Epidermal melanocyte (primary cell): Measurements from ENCODE around the gene ATXN7L1.
"Not testable (repeated sequence)": the region's sequence is repeated elsewhere in the genome, so short reads cannot be mapped to it uniquely, and the experiment has no call there.

Experiments used
- DNase-seq: peaks from one replicate; pipeline ENCODE4 v3.0.0; 2011; ENCODE audit warnings: low spot score; ENCODE audit not compliant: insufficient read length

Gene ATXN7L1

DNA sequence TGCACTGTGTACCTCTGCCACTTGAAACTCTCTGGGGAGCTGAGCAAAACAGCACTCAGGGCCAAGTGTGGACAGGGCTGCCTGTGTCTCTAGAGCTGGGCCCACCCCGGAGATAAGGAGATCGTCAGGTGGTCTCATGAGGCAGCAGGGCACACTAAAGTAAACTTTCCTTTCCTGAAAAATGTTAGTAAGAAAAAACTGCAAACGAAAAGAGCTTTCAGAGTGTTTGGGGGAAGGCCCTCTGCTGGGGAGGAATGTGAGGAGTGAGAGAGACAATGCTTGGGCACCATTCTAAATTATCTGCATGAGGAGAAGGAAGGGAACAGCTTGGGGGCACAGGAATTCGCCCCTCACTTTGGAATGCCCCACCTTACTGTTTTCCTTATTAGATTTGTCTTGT is 127.7 kb downstream of the ATXN7L1 start:
- no peak for DNase-seq

GRCh38 chr7:105745681-105746330 is 130.6 kb downstream of the ATXN7L1 start:
- no peak for DNase-seq

DNA sequence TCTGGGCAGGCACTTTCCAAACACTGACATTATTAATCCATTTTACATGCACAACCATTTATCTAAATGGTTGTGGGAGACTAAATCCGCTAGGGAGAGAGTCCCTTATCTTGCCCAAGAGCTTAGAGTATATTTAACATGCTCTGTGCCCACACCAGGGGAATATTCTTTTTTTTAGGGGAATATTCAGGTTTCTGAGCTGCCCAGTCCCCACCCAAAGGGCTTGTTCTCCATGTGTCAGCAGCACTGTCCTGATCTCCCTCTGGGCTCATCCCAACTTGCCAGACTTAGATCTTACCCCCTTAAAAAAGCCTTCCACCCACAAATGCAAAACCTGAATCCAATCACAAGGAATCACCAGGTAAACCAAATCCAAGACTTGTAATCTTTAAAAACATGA is 132.1 kb downstream of the ATXN7L1 start:
- no peak for DNase-seq

- no peak for DNase-seq
Measured at GRCh38 chr7:105743351-105744090, 132.9 kb downstream of the ATXN7L1 start.

- no peak for DNase-seq
Measured at GRCh38 chr7:105742787-105743186, 133.6 kb downstream of the ATXN7L1 start.

GRCh38 chr7:105741982-105742381 is 134.4 kb downstream of the ATXN7L1 start:
- no peak for DNase-seq

- DNase-seq = no peak
Measured at GRCh38 chr7:105738133-105738532, 138.3 kb downstream of the ATXN7L1 start.

DNA sequence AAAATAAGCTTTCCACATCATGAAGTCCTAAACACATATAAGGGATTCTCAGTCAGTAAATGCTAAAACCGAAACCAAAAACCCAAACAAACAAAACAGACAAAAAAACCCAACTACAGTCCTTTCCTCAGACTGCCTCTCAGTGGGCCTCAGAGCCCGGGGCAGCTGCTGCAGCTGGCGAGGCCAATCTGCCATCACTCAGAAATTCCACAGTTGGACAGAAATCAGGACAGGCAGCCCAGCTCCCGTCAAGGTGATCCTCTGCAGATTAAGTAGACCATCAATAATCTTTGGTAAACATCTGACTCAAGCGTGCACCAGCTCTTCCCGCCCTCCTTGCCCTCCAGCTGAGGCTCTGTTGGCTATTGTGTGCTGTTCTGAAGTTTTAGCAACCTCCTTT is 142.2 kb downstream of the ATXN7L1 start:
- no peak for DNase-seq

GRCh38 chr7:105731042-105731441 is 145.4 kb downstream of the ATXN7L1 start:
- no peak for DNase-seq

DNA sequence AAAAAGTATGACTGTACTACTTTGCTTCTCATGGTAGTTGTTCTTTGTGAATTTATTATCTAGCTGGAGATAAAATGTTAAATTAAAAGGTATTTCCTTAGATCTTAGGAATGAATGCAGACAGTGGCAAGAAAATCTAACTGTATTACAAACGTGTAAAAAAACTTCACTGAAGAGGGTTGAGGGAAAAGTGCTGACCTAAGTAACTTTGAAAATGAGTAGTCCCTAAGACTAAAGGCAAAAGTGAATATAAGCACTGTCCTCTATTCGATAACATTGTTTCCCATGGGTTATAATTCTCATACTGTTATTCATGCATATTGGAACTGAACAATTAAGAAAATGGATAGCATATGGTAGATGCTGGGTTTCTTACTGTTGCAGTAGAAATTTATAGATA is 148.4 kb downstream of the ATXN7L1 start:
- DNase-seq = no peak

- DNase-seq = no peak
Measured at GRCh38 chr7:105724688-105725087, 151.7 kb downstream of the ATXN7L1 start.

GRCh38 chr7:105723572-105723971 is 152.8 kb downstream of the ATXN7L1 start:
- DNase-seq = no peak

DNA sequence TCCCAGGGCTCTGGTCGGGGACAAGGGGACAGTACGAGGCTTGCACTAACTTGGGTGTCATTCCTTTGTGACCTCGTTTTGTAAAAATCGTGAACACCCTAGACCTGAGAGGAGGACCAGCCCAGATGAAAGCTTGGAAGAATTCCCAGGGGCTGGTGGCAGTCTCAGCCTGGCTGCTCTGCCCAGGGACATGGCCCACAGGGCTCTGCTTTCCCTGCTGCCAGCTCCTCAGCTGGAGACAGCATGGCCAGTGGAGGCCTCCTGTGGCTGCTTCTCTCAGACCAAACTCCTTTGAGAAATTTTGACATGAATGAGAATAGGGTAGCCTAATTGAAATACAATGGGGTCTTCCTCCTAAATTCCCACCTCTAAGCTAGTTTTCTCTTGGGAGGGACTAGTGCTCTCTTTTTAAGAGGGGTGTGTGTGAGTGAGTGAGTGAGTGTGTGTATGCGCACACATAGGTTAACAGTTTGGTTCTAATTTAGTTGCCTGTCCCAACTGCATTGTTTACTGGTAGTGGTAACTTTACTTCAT is 154.8 kb downstream of the ATXN7L1 start:
- no peak for DNase-seq

- DNase-seq = no peak
Measured at GRCh38 chr7:105719919-105720318, 156.5 kb downstream of the ATXN7L1 start.

DNA sequence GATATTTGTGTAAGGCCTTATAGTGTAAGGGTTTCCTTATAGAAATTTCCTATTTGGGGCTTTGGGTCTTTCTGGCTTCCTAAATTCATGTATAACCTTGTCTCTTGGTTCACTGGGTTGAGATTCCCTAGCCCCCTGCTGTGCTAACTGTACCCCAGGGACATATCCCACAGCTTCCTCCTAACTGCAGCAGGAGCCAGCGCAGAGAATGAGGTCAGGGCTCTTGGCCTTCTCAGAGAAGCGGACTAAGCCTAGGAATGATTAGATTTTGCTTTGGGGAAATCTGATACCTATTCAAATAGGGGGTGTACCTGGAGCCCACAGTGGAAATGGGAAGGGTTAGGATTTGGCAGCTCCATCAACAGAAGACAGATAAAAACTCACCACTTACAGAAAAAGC is 157.0 kb downstream of the ATXN7L1 start:
- DNase-seq = no peak

DNA sequence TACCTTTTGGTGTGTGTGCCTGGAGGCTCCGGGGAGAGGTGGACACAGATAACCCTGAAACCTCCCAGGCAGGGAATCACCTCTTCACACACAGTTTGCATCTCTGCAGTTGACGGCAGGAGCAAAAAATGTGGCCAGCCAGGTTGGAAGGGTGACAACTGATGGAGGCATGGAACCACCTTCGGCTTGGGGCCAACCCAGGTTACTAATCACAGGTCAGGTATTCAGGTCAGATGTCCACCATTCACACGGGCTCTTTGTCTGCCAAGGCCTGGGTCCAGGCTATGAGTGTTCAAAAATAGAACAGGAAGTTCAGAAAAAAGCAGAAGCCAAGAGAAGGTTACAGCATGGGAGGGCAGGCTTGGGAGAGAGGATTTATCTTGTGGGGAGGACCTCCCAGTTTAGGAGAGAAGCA is 157.9 kb downstream of the ATXN7L1 start:
- DNase-seq = no peak

GRCh38 chr7:105715528-105715927 is 160.9 kb downstream of the ATXN7L1 start:
- no peak for DNase-seq

DNA sequence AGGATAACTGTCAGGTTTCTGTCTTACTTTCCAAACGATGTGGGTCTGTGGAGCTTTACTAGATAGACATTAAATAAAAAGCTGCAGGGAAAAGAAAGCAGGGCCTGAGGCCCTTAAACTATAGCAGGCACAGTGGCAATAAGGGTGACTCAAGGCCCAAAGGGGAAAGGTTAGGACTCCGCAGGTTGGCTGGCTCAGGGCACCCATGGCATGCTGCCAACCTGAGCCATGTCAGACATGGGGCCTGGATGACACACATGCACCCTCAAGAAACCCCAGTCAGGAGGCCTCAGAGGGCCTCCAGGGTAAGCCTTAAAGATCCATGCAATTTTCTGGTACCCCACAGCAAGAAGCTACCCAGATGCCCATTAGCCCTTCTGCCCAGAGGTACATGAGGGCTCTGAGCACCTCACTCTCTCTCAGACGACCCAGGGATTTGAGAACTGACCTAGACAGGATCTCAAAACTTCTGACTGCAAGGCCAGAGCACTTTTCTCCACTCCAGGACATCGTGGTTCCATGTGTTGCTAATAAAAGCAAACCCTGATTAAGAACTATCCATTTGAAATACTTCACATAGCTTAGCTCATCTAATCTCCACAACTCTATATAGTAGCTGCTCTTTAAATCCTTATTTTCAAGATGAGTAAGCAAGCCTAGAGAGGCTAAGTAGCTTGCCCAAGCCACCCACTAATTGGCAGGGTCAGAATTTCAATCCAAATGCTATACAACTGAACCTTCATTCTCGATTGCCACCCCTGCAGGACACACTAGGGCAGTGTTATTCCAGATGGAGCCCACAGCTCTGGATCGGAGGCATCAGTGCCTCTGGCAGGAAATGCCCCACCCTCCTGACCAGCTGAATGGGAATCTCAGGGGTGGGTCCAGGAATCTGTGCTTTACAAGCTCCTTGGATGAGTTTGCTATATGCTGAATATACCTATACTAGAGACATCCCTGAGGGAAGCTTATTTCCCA is 162.6 kb downstream of the ATXN7L1 start:
- DNase-seq = no peak

DNA sequence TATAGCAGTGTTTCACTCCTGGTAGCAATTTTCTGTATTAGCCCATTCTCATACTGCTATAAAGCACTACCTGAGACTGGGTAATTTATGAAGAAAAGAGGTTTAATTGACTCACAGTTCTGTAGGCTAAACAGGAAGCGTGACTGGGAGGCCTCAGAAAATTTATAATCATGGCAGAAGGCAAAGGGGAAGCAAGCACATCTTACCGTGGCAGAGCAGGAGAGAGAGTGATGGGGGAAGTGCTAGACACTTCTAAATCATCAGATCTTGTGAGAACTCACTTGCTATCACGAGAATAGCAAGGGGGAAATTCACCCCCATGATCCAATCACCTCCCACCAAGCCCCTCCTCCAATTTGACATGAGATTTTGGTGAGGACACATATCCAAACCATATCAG is 163.5 kb downstream of the ATXN7L1 start:
- no peak for DNase-seq

- no peak for DNase-seq
Measured at GRCh38 chr7:105711726-105712402, 164.5 kb downstream of the ATXN7L1 start.

GRCh38 chr7:105710720-105711119 is 165.7 kb downstream of the ATXN7L1 start:
- not testable (repeated sequence) for DNase-seq
